Keratinocyte (primary cell): ENCODE measurements around the gene SYNGR1. TPM values are rescaled to one million over a fixed set of nuclear protein-coding genes. Genes with fewer than 3 reads are reported as not detected.
A peak's percentile ranks its signal among the peaks of the same experiment; 100 is the strongest.
"Not testable (repeated sequence)": the region's sequence is repeated elsewhere in the genome, so short reads cannot be mapped to it uniquely, and the experiment has no call there.

Experiments used
- DNase-seq: peaks from one replicate; pipeline ENCODE4 v3.0.0-alpha.2; 2011; ENCODE audit warnings: low read depth, missing footprints, low spot score
- FAIRE-seq: peaks from 2 replicates; lab custom pipeline; 2011; peaks lifted over from hg19 to GRCh38; lab: Jason Lieb, UNC
- H2AFZ ChIP-seq: 2 replicates; pipeline ENCODE4 v1.6.0; 2012; ENCODE audit warnings: low read length, control low read depth, inconsistent platforms; ENCODE audit not compliant: control insufficient read depth
- H3K27ac ChIP-seq: 2 replicates; pipeline ENCODE4 v1.5.1; 2011; ENCODE audit warnings: low read length; ENCODE audit not compliant: control insufficient read depth, insufficient read depth
- H3K27me3 ChIP-seq: 3 replicates; pipeline ENCODE4 v1.6.0; 2011; ENCODE audit warnings: low read length; ENCODE audit not compliant: control insufficient read depth, insufficient read depth; ENCODE audit errors: extremely low read depth
- H3K36me3 ChIP-seq, 2 experiments: 2 replicates in 1 of 2; 3 replicates in 1 of 2; pipeline ENCODE4 v1.5.1; 2011; ENCODE audit warnings: low read length in 2 of 2, mild to moderate bottlenecking in 1 of 2; ENCODE audit not compliant: control insufficient read depth in 2 of 2, insufficient read depth in 2 of 2; ENCODE audit errors: extremely low read depth in 1 of 2
- H3K4me1 ChIP-seq: 3 replicates; pipeline ENCODE4 v1.5.1; 2011; ENCODE audit warnings: low read length; ENCODE audit not compliant: control insufficient read depth, insufficient read depth; ENCODE audit errors: extremely low read depth
- H3K4me2 ChIP-seq: 3 replicates; pipeline ENCODE4 v1.6.0; 2011; ENCODE audit warnings: low read depth, low read length; ENCODE audit not compliant: control insufficient read depth, insufficient read depth; ENCODE audit errors: extremely low read depth
- H3K4me3 ChIP-seq, 3 experiments: fragments of 200-600 bp in 1 of 3; sonication (generic) in 1 of 3; 2 replicates in 2 of 3; 3 replicates in 1 of 3; pipeline ENCODE4 v1.5.1; 2011 to 2016; ENCODE audit warnings: low read length in 3 of 3, mild to moderate bottlenecking in 3 of 3, control low read depth in 2 of 3, inconsistent platforms in 1 of 3, low read depth in 1 of 3, mixed read lengths in 1 of 3, mixed run types in 1 of 3, moderate library complexity in 1 of 3; ENCODE audit not compliant: control insufficient read depth in 2 of 3, insufficient read depth in 2 of 3; ENCODE audit errors: extremely low read depth in 1 of 3
- H3K79me2 ChIP-seq: 2 replicates; pipeline ENCODE4 v1.6.0; 2012; ENCODE audit warnings: low read length; ENCODE audit not compliant: control insufficient read depth, insufficient read depth
- H3K9ac ChIP-seq: 3 replicates; pipeline ENCODE4 v1.6.0; 2011; ENCODE audit warnings: low read length; ENCODE audit not compliant: control insufficient read depth, insufficient read depth; ENCODE audit errors: extremely low read depth
- H3K9me1 ChIP-seq: 3 replicates; pipeline ENCODE4 v1.6.0; 2011; ENCODE audit warnings: low read length; ENCODE audit not compliant: control insufficient read depth, insufficient read depth; ENCODE audit errors: extremely low read depth
- H3K9me3 ChIP-seq: 2 replicates; pipeline ENCODE4 v1.5.1; 2012; ENCODE audit warnings: low read depth, low read length; ENCODE audit not compliant: control insufficient read depth
- H4K20me1 ChIP-seq: 3 replicates; pipeline ENCODE4 v1.6.0; 2011; ENCODE audit warnings: low read length; ENCODE audit not compliant: control insufficient read depth, insufficient read depth; ENCODE audit errors: extremely low read depth
- CTCF ChIP-seq, 3 experiments: IDR thresholded peaks in 1 of 3; conservative IDR thresholded peaks in 1 of 3; optimal IDR thresholded peaks in 1 of 3; 2 replicates in 2 of 3; 3 replicates in 1 of 3; pipeline versions ENCODE3 to v1.5.1; 2011; ENCODE audit warnings: low read length in 3 of 3, mild to moderate bottlenecking in 3 of 3, moderate library complexity in 2 of 3, control low read depth in 1 of 3, inconsistent platforms in 1 of 3; ENCODE audit not compliant: insufficient read depth in 2 of 3; ENCODE audit errors: extremely low read depth in 1 of 3
- EZH2 ChIP-seq: IDR thresholded peaks from one replicate; pipeline ENCODE4 v1.6.1; 2012; ENCODE audit warnings: inconsistent platforms, mild to moderate bottlenecking, low read length, moderate library complexity
- dilution Hi-C: fragments of 300-500 bp; cut with MboI; formaldehyde crosslinking; loops from one replicate; pipeline ENCODE4 v1.7.0; 2020; ENCODE audit warnings: low sequenced_read_pairs; ENCODE audit not compliant: extremely low pct_ligation_motif_present
- polyA plus RNA-seq, 5 experiments: library from polyadenylated mRNA; depleted of rRNA in 3 of 5; stranded (reverse) in 3 of 5; stranded (forward) in 1 of 5; unstranded in 1 of 5; fragments of >200 nt; gene quantifications; 1 replicate in 1 of 5; 2 replicates in 3 of 5; 3 replicates in 1 of 5; pipeline versions ENCODE4 v1.2.1 to v1.2.3, GENCODE V29; 2011 to 2012; ENCODE audit warnings: missing spikeins in 2 of 5, low read depth in 1 of 5, low replicate concordance in 1 of 5

The SYNGR1 gene
- polyA plus RNA-seq, 1 donor (not counting 4 experiments of a cell fraction or from before 2014, with no cell fraction given), result 0.63 TPM

- Histone ChIP-seq H3K27me3 (peaks cover 6% of the 10 kb centered on the region), H2AFZ (no peak overlapping the region), H3K27ac (no peak overlapping the region), H3K4me3 (no peak overlapping the region), H3K4me2 (no peak overlapping the region), H3K9me1 (no peaks in the 10 kb centered on the region), H3K9me3 (no peaks in the 10 kb centered on the region), H3K9ac (no peak overlapping the region), H3K79me2 (no peaks in the 10 kb centered on the region), H3K36me3 (no peaks in the 10 kb centered on the region), H3K4me1 (peaks cover 26% of the 10 kb centered on the region), H4K20me1 (peaks cover 4% of the 10 kb centered on the region)
- TF ChIP-seq CTCF (optimal IDR thresholded peaks at IDR 0.05 in 1 of 3, IDR thresholded peaks at IDR 0.05 in 1 of 3, conservative IDR thresholded peaks at IDR 0.05 in 1 of 3; ENCODE audit: extremely low read depth in 1 of 3, insufficient read depth in 2 of 3, low read length in 3 of 3) (no peak), EZH2 (no peak)
- FAIRE-seq (no peak), DNase-seq (no peak)
- dilution Hi-C loops, result no loop called here
Observed at GRCh38 chr22:39355080-39355479, 5.3 kb downstream of the SYNGR1 start.

- H3K9ac ChIP-seq, H3K79me2 ChIP-seq, DNase-seq, FAIRE-seq, H3K4me2 ChIP-seq, H4K20me1 ChIP-seq, H3K9me3 ChIP-seq, H3K9me1 ChIP-seq, H3K36me3 ChIP-seq, H2AFZ ChIP-seq, H3K27ac ChIP-seq, H3K27me3 ChIP-seq, dilution Hi-C loops, H3K4me3 ChIP-seq: not testable (repeated sequence)
- H3K4me1 ChIP-seq, result peaks cover 25% of the 10 kb centered on the region
Observed at GRCh38 chr22:39355805-39356204, 6.0 kb downstream of the SYNGR1 start.

- H3K4me3 ChIP-seq, result no peak overlapping the region
- no peaks in the 10 kb centered on the region for H3K9me3 ChIP-seq
- FAIRE-seq (no peak), DNase-seq (no peak)
- H3K4me1 ChIP-seq, result peaks cover 25% of the 10 kb centered on the region
- H2AFZ ChIP-seq, result peak overlapping the region; percentile 47
- no peaks in the 10 kb centered on the region for H3K9me1 ChIP-seq
- no peak overlapping the region for H3K9ac ChIP-seq
- H3K4me2 ChIP-seq, result no peak overlapping the region
- no peaks in the 10 kb centered on the region for H3K36me3 ChIP-seq
- H3K79me2 ChIP-seq, result no peaks in the 10 kb centered on the region
- no peaks in the 10 kb centered on the region for H3K27me3 ChIP-seq
- dilution Hi-C loops, result no loop called here
- H4K20me1 ChIP-seq, result no peaks in the 10 kb centered on the region
- H3K27ac ChIP-seq, result no peak overlapping the region
- TF ChIP-seq CTCF (optimal IDR thresholded peaks at IDR 0.05 in 1 of 3, IDR thresholded peaks at IDR 0.05 in 1 of 3, conservative IDR thresholded peaks at IDR 0.05 in 1 of 3; ENCODE audit: extremely low read depth in 1 of 3, insufficient read depth in 2 of 3, low read length in 3 of 3) (no peak), EZH2 (no peak)
Observed at GRCh38 chr22:39356464-39356863, 6.7 kb downstream of the SYNGR1 start.
